ENCODE measurements around the gene NAP1L4.

- TF ChIP-seq CTCF (IDR thresholded peaks at IDR 0.05; ENCODE audit: low read length) (no peak), EZH2 (IDR thresholded peaks at IDR 0.05; ENCODE audit: borderline replicate concordance, low read length) (no peak)
Observed at GRCh38 chr11:2950825-2951224, 41.3 kb downstream of the NAP1L4 start.

All from OCI-LY1 (cell line).